CD4-positive, alpha-beta memory T cell (primary cell): ENCODE results near the gene APOF. TPM values are rescaled to one million over a fixed set of nuclear protein-coding genes. Genes with fewer than 3 reads are reported as not detected.

Experiments
- CTCF ChIA-PET: fragments of 350-600 bp; sonication (Branson Sonifier 250); formaldehyde crosslinking; loops from one replicate; lab custom pipeline; 2021; ENCODE audit warnings: inconsistent platforms; ENCODE audit not compliant: partially characterized antibody; lab: Charles Lee
- POLR2A ChIA-PET: fragments of 350-600 bp; sonication (Branson Sonifier 250); formaldehyde crosslinking; loops from one replicate; lab custom pipeline; 2021; ENCODE audit not compliant: partially characterized antibody; lab: Charles Lee
- DNase-seq, 5 donors: peaks; one replicate each; pipeline versions ENCODE4 v3.0.0 to v3.0.0-alpha.2; 2020 to 2022; ENCODE audit warnings: mixed read lengths in 1 of 5
- H3K27ac ChIP-seq: one replicate; pipeline ENCODE4 v1.7.0; 2013; ENCODE audit warnings: low read depth, low read length
- H3K27me3 ChIP-seq: 2 replicates; pipeline ENCODE4 v1.7.0; 2013; ENCODE audit warnings: mild to moderate bottlenecking, low read length, moderate library complexity; ENCODE audit not compliant: insufficient read depth
- H3K36me3 ChIP-seq: 2 replicates; pipeline ENCODE4 v1.7.0; 2013; ENCODE audit warnings: mild to moderate bottlenecking, low read length, moderate library complexity; ENCODE audit not compliant: insufficient read depth
- H3K4me1 ChIP-seq: 2 replicates; pipeline ENCODE4 v1.7.0; 2013; ENCODE audit warnings: mild to moderate bottlenecking, low read length, moderate library complexity; ENCODE audit not compliant: insufficient read depth
- H3K4me3 ChIP-seq, 2 donors: one replicate each; pipeline ENCODE4 v1.7.0; 2013; ENCODE audit warnings: low read length in 2 of 2, mild to moderate bottlenecking in 1 of 2
- H3K9me3 ChIP-seq, 2 donors: one replicate each; pipeline ENCODE4 v1.7.0; 2013; ENCODE audit warnings: low read length in 2 of 2, control low read depth in 1 of 2; ENCODE audit not compliant: control insufficient read depth in 1 of 2
- H3K27ac Mint-ChIP-seq, 7 donors: one replicate each; pipeline ENCODE4 v1.8.0; 2020 to 2021; ENCODE audit warnings: mixed read lengths in 7 of 7, mild to moderate bottlenecking in 6 of 7, inconsistent platforms in 3 of 7, moderate library complexity in 3 of 7
- H3K27me3 Mint-ChIP-seq, 2 donors: one replicate each; pipeline ENCODE4 v1.8.0; 2020 to 2021; ENCODE audit warnings: mixed read lengths in 2 of 2
- H3K36me3 Mint-ChIP-seq, 2 donors: one replicate each; pipeline ENCODE4 v1.8.0; 2020 to 2021; ENCODE audit warnings: mixed read lengths in 2 of 2, inconsistent platforms in 1 of 2, mild to moderate bottlenecking in 1 of 2
- H3K4me1 Mint-ChIP-seq, 4 donors: one replicate each; pipeline ENCODE4 v1.8.0; 2020 to 2021; ENCODE audit warnings: mixed read lengths in 4 of 4, mild to moderate bottlenecking in 1 of 4
- H3K4me3 Mint-ChIP-seq, 8 donors: one replicate each; pipeline ENCODE4 v1.8.0; 2020 to 2021; ENCODE audit warnings: mixed read lengths in 8 of 8, mild to moderate bottlenecking in 7 of 8, moderate library complexity in 6 of 8, inconsistent platforms in 3 of 8
- H3K9me3 Mint-ChIP-seq, 8 donors: one replicate each; pipeline ENCODE4 v1.8.0; 2020 to 2021; ENCODE audit warnings: mixed read lengths in 8 of 8, mild to moderate bottlenecking in 5 of 8, inconsistent platforms in 3 of 8, moderate library complexity in 1 of 8
- intact Hi-C: fragments of 100-400 bp; cut with micrococcal nuclease; formaldehyde crosslinking; loops from one replicate; pipeline ENCODE4 v1.15.1; 2023
- polyA plus RNA-seq, 2 donors: library from polyadenylated mRNA; unstranded; fragments of 300-500 nt; fragmentation: Illumina TruSeq; gene quantifications; one replicate each; pipeline ENCODE4 v1.2.3, GENCODE V29; 2021
- total RNA-seq, 2 experiments: library from RNA; stranded (reverse); gene quantifications; one replicate each; pipeline ENCODE4 v1.2.3, GENCODE V29; 2021

APOF gene
- total and polyA plus RNA-seq, 4 experiments from 2014 or later = not detected

DNA sequence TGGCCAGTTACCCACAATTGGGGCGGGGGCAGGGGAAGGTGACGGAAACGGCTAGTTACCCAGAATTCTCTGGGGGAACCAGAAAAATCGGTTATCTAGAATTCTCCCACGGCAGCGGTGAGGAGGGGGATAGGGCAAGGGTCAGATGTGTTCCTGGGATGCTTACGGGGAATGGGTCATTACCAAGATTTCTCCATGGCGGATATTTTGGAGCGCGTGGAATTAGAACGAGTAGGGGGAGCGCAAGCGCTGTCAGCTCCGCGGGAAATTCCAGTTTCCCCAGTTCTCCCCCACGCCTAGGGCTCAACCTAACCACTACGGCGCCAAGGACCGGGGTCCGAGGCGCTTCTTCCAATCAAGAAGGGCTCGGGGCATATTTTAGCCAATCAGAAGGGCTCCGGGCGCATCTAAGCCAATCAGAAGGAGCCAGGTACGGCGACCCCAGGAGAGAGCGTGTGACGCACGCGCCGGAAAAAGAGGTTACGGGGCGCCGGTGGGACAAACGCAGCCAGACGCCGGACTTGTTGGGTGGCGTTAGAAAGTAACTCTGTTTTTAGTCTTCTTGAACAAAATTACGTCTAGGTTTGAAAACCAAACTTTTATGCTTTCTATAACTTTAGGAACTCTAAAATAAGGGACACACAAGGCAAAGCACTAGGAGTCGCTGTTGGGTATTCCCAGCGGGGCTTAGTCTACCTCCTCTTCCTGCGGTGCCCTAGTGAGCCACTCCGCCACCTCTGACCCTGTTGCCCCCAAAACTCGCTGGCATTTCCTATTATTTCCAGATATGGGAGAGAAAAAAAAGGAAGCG lies 28.8 kb downstream of the APOF start, which contains the start of gene PAN2:
Gene PAN2, minus strand, starts transcription at position 322 of the 811 bp plus-strand sequence. CDS start 906 bp downstream, outside the sequence.
- Mint-ChIP-seq H3K27me3 (peaks cover 0 to 2% of the 10 kb centered on the region in 2 donors), H3K9me3 (peaks cover 0 to 3% (median 0%) of the 10 kb centered on the region in 8 donors), H3K4me1 (peaks cover 23 to 50% (median 30%) of the 10 kb centered on the region in 4 donors), H3K36me3 (peaks cover 10 to 17% of the 10 kb centered on the region in 2 donors), H3K27ac (peak within 1 kb of the TSS; percentile 99 to 100 (median 100)), H3K4me3 (peak within 1 kb of the TSS; percentile 89 to 99 (median 94))
- H3K4me1 ChIP-seq = peaks cover 37% of the 10 kb centered on the region
- DNase-seq = peak; percentile 92 to 96 (median 93)
- ChIA-PET CTCF (interaction anchor here (0.8 to 4.1 kb wide), 9 partner anchors 10 to 129 kb away, joined by 3 to 24 read pairs (median 3); partner anchors contain the start of genes CNPY2 and STAT2), POLR2A (interaction anchor here (0.8 to 14.4 kb wide), 17 partner anchors 8 to 604 kb away, joined by 3 to 264 read pairs (median 6); partner anchors contain the start of genes ANKRD52, APOF, CNPY2 and COQ10A)
- H3K36me3 ChIP-seq = no peaks in the 10 kb centered on the region
- H3K27ac ChIP-seq = peak within 1 kb of the TSS; percentile 99
- no peaks in the 10 kb centered on the region for H3K27me3 ChIP-seq
- no peaks in the 10 kb centered on the region for H3K9me3 ChIP-seq
- peak within 1 kb of the TSS; percentile 69 to 83 for H3K4me3 ChIP-seq
- intact Hi-C loops = loop anchor here (1.0 kb wide), 6 partner anchors 18 to 134 kb away; partner anchors contain the start of genes CS, SPRYD4, STAT2 and TIMELESS

DNA sequence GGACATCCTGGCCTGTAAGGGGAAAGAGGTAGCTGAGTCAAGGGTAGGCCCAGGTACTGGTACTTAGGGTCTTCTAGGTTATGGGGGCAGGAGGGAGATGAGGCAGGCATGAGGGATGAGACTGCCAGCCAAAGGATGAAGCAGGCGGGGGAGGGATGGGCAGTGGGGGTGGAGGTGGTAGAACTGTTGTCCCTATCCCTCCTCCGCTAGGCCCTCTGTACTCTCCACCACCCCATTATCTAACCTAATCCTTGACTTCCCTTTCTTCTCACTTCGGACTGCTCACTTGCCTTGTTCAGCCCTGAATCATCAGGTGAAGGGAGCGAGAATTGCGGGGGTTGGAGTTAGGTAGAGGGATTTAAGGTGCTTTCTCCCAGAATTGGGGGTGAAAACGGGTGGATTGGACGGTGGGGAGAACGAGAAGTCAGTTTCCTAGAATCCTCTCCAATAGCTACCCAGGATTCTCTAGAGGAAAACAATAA lies 29.4 kb downstream of the APOF start:
- no peak for DNase-seq
- intact Hi-C loops = loop anchor here (1.0 kb wide), 1 partner anchor 17 kb away; no protein-coding TSS in a partner anchor
- Histone ChIP-seq H3K36me3 (no peaks in the 10 kb centered on the region), H3K27ac (peak overlapping the region; percentile 99), H3K9me3 (no peaks in the 10 kb centered on the region), H3K27me3 (no peaks in the 10 kb centered on the region), H3K4me3 (peak overlapping the region; percentile 69 to 83), H3K4me1 (peaks cover 31% of the 10 kb centered on the region)
- H3K4me3 Mint-ChIP-seq = peak overlapping the region; percentile 89 to 99 (median 94)
- H3K27me3 Mint-ChIP-seq = peaks cover 0 to 2% of the 10 kb centered on the region in 2 donors
- H3K9me3 Mint-ChIP-seq = peaks cover 0 to 3% (median 0%) of the 10 kb centered on the region in 8 donors
- CTCF ChIA-PET = interaction anchor here (0.6 to 4.1 kb wide), 8 partner anchors 11 to 688 kb away, joined by 3 to 24 read pairs (median 3); partner anchors contain the start of genes CNPY2 and STAT2
- POLR2A ChIA-PET = interaction anchor here (0.8 to 14.4 kb wide), 19 partner anchors 9 to 603 kb away, joined by 3 to 264 read pairs (median 5); partner anchors contain the start of genes ANKRD52, APOF, CNPY2 and COQ10A
- peak overlapping the region; percentile 99 to 100 (median 100) for H3K27ac Mint-ChIP-seq
- peaks cover 7 to 18% of the 10 kb centered on the region in 2 donors for H3K36me3 Mint-ChIP-seq
- peaks cover 17 to 44% (median 24%) of the 10 kb centered on the region in 4 donors for H3K4me1 Mint-ChIP-seq

DNA sequence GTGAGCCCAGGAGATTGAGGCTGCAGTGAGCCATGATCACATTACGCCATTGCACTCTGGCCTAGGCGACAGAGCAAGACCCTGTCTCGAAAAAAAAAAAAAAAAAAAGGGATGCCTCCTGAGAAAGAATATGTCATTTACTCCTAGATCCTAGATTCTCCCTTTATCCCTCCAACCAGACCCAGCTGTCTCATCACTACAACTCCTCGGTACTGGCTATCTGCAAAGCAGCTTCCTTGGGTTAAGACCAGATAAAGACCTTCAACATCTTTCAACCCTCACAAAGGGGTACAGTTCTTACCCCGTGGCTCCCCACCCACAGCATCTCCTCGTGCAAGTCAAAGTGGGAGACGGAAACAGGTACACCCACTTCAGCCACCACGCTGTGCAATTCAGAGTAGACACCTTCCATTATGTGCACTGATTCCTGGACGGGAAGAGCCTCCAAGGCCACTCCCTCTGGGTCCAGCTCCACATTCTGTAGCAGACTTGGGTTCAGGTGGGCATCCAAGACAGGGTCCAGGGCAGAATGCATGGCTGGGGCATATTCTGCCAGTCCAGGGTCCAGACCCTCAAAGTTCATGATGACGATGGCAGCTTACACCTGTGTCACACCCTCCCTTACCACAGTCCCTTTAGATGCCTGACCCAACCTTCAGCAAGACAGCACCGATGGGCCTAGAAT lies 30.0 kb downstream of the APOF start:
- CTCF ChIA-PET = interaction anchor here (0.6 to 4.1 kb wide), 9 partner anchors 12 to 687 kb away, joined by 3 to 24 read pairs (median 4); partner anchors contain the start of genes CNPY2, RNF41 and STAT2

DNA sequence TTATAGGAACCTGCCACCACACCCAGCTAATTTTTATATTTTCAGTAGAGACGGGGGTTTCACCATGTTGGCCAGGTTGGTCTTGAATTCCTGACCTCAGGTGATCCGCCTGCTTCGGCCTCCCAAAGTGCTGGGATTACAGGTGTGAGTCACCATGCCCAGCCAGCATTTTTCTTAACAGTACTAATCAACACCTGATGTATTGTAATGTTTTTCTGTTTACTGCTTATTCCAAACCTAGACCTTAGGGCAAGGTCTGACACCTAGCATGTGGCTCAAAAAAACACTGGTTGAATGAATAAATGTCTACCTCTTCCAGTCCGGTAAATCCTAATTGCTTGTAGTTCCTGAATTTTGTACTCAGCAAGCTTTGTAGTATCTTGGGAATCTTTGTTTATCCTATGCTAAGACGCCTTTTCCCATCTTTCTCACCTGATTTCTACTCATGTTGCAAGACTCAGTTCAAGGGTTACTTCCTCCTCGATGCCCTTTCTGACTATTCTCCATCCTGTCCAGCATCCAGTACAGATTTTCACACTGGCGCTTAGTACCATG lies 31.6 kb downstream of the APOF start:
- Histone ChIP-seq H3K9me3 (no peaks in the 10 kb centered on the region), H3K27me3 (no peaks in the 10 kb centered on the region), H3K4me1 (peaks cover 20% of the 10 kb centered on the region), H3K27ac (no peak overlapping the region), H3K36me3 (peaks cover 12% of the 10 kb centered on the region), H3K4me3 (no peak overlapping the region)
- peaks cover 0 to 2% of the 10 kb centered on the region in 2 donors for H3K27me3 Mint-ChIP-seq
- POLR2A ChIA-PET = interaction anchor here (0.6 to 1.3 kb wide), 2 partner anchors 15 to 402 kb away, joined by 3 read pairs; partner anchors contain the start of gene CNPY2
- peaks cover 22 to 37% of the 10 kb centered on the region in 2 donors for H3K36me3 Mint-ChIP-seq
- H3K27ac Mint-ChIP-seq = peak overlapping the region in 5 of 7 donors; percentile 1 to 74 (median 43)
- CTCF ChIA-PET = no interaction called here
- DNase-seq = no peak
- peaks cover 15 to 27% (median 20%) of the 10 kb centered on the region in 4 donors for H3K4me1 Mint-ChIP-seq
- peak overlapping the region in 4 of 8 donors; percentile 2 to 44 (median 21) for H3K4me3 Mint-ChIP-seq
- H3K9me3 Mint-ChIP-seq = peaks cover 0 to 3% (median 0%) of the 10 kb centered on the region in 8 donors
- intact Hi-C loops = no loop called here

More for the DNA sequence above, 30.0 kb downstream of the APOF start:
- Histone ChIP-seq H3K36me3 (no peaks in the 10 kb centered on the region), H3K27me3 (no peaks in the 10 kb centered on the region), H3K4me3 (peak overlapping the region; percentile 69 to 83), H3K9me3 (no peaks in the 10 kb centered on the region), H3K4me1 (peaks cover 25% of the 10 kb centered on the region), H3K27ac (peak overlapping the region; percentile 99)
- POLR2A ChIA-PET = interaction anchor here (0.8 to 14.4 kb wide), 17 partner anchors 10 to 603 kb away, joined by 3 to 264 read pairs (median 5); partner anchors contain the start of genes ANKRD52, APOF, CNPY2 and CS
- no peak for DNase-seq
- Mint-ChIP-seq H3K36me3 (peaks cover 11 to 24% of the 10 kb centered on the region in 2 donors), H3K4me3 (peak overlapping the region; percentile 89 to 99 (median 94)), H3K4me1 (peaks cover 15 to 38% (median 22%) of the 10 kb centered on the region in 4 donors), H3K27me3 (peaks cover 0 to 2% of the 10 kb centered on the region in 2 donors), H3K9me3 (peaks cover 0 to 3% (median 0%) of the 10 kb centered on the region in 8 donors), H3K27ac (peak overlapping the region; percentile 99 to 100 (median 100))
- intact Hi-C loops = loop anchor here (1.0 kb wide), 1 partner anchor 16 kb away; no protein-coding TSS in a partner anchor

DNA sequence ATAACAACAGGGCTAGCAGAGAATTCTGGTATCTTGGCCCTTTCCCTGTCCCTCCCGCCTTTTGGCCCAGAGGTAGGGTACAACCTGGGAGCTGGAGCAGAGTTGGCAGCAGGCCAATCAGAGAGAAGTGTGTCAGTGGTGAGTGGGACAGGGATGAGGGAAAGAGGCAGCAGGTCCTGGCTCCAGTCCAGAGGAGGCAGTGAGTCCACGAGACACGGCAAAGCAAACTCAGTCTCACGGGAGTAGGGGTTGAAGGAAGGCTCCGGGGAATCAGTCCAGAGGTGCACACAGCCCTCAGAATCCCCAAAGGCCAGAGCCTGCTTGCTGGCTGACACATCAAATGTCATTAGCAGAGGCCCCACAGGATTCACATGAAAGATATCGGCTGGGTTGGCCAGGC lies 36.1 kb downstream of the APOF start:
- POLR2A ChIA-PET = no interaction called here
- H3K36me3 Mint-ChIP-seq = peaks cover 55 to 66% of the 10 kb centered on the region in 2 donors
- no peaks in the 10 kb centered on the region for H3K27me3 Mint-ChIP-seq

DNA sequence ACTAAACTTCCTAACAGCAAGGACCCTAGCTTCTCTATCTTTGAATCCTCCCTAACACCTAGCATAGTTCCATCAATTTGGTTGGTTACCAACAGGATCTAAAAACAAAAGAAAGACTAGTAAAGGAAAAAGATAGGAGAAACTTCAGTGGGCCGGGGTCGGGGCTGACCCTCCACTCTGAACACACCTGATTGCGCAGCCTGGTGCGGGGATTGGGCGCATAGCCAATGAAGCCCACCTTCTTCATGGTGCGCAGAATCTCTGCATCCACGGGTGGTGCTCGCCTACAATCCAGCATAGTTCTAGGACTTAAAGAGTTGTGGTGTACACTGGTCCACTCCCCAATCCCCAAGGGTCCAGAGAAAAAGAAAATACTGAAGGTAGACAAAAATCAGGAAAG lies 36.5 kb downstream of the APOF start:
- intact Hi-C loops = no loop called here
- Histone ChIP-seq H3K9me3 (no peaks in the 10 kb centered on the region), H3K27me3 (no peaks in the 10 kb centered on the region), H3K27ac (no peak overlapping the region), H3K4me1 (no peaks in the 10 kb centered on the region), H3K36me3 (peaks cover 52% of the 10 kb centered on the region), H3K4me3 (no peak overlapping the region)
- H3K4me1 Mint-ChIP-seq = peaks cover 0 to 6% (median 0%) of the 10 kb centered on the region in 4 donors
- H3K27ac Mint-ChIP-seq = peak overlapping the region in 1 of 7 donors; percentile 47
- no peaks in the 10 kb centered on the region for H3K27me3 Mint-ChIP-seq
- DNase-seq = no peak
- CTCF ChIA-PET = interaction anchor here (1.4 kb wide), 1 partner anchor 138 kb away, joined by 3 read pairs; no protein-coding TSS in a partner anchor
- POLR2A ChIA-PET = interaction anchor here (1.4 kb wide), 1 partner anchor 13 kb away, joined by 5 read pairs; the partner anchor contains the start of gene IL23A
- peaks cover 51 to 63% of the 10 kb centered on the region in 2 donors for H3K36me3 Mint-ChIP-seq
- H3K9me3 Mint-ChIP-seq = no peaks in the 10 kb centered on the region
- no peak overlapping the region for H3K4me3 Mint-ChIP-seq

More for the DNA sequence above, 36.1 kb downstream of the APOF start:
- DNase-seq = no peak
- peak overlapping the region in 2 of 7 donors; percentile 7 to 70 for H3K27ac Mint-ChIP-seq
- no peaks in the 10 kb centered on the region for H3K27me3 ChIP-seq
- H3K9me3 Mint-ChIP-seq = no peaks in the 10 kb centered on the region
- peaks cover 52% of the 10 kb centered on the region for H3K36me3 ChIP-seq
- no peak overlapping the region for H3K4me3 ChIP-seq
- no peak overlapping the region for H3K4me3 Mint-ChIP-seq
- no peaks in the 10 kb centered on the region for H3K9me3 ChIP-seq
- CTCF ChIA-PET = no interaction called here
- H3K27ac ChIP-seq = no peak overlapping the region
- intact Hi-C loops = no loop called here
- peaks cover 0 to 10% (median 2%) of the 10 kb centered on the region in 4 donors for H3K4me1 Mint-ChIP-seq
- H3K4me1 ChIP-seq = no peaks in the 10 kb centered on the region
